H54 (cell line): ENCODE data around the gene CR2.
"Not testable (repeated sequence)": the region's sequence is repeated elsewhere in the genome, so short reads cannot be mapped to it uniquely, and the experiment has no call there.

Experiments used
- DNase-seq: peaks from one replicate; pipeline ENCODE4 v3.0.0; 2011; ENCODE audit warnings: low spot score, mixed read lengths; ENCODE audit not compliant: insufficient read length
- FAIRE-seq: peaks from 3 replicates; lab custom pipeline; 2011; peaks lifted over from hg19 to GRCh38; lab: Jason Lieb, UNC
- POLR2A ChIP-seq: IDR thresholded peaks from 2 replicates; pipeline ENCODE4 v1.6.1; 2011; ENCODE audit warnings: low read depth, mild to moderate bottlenecking, low read length

Gene CR2

GRCh38 chr1:207504438-207504837 is 50.3 kb downstream of the CR2 start:
- TF ChIP-seq POLR2A = no peak
- DNase-seq = no peak
- FAIRE-seq = no peak

- no peak for FAIRE-seq
Measured at GRCh38 chr1:207510444-207510843, 56.3 kb downstream of the CR2 start.

GRCh38 chr1:207514890-207515289 is 60.8 kb downstream of the CR2 start:
- no peak for DNase-seq
- TF ChIP-seq POLR2A = no peak
- FAIRE-seq = no peak

More at GRCh38 chr1:207510444-207510843, 56.3 kb downstream of the CR2 start:
- DNase-seq = no peak
- no peak for TF ChIP-seq POLR2A

GRCh38 chr1:207516729-207517128 is 62.6 kb downstream of the CR2 start:
- FAIRE-seq (no peak), DNase-seq (no peak)
- TF ChIP-seq POLR2A = no peak

- no peak for TF ChIP-seq POLR2A
- no peak for FAIRE-seq
- DNase-seq = no peak
Measured at GRCh38 chr1:207518608-207519236, 64.6 kb downstream of the CR2 start.

- no peak for DNase-seq
- FAIRE-seq = no peak
- TF ChIP-seq POLR2A = no peak
Measured at GRCh38 chr1:207519505-207520399, 65.6 kb downstream of the CR2 start.

- DNase-seq, FAIRE-seq: not testable (repeated sequence)
Measured at GRCh38 chr1:207520400-207521345, 66.5 kb downstream of the CR2 start.

GRCh38 chr1:207525239-207525638 is 71.1 kb downstream of the CR2 start:
- not testable (repeated sequence) for DNase-seq, FAIRE-seq

GRCh38 chr1:207528401-207528800 is 74.3 kb downstream of the CR2 start:
- peak; percentile 41 for FAIRE-seq
- DNase-seq = not testable (repeated sequence)

- FAIRE-seq, DNase-seq: not testable (repeated sequence)
Measured at GRCh38 chr1:207536263-207536662, 82.1 kb downstream of the CR2 start.
